ENCODE data around the gene TRAPPC3. TPM values are rescaled to one million over a fixed set of nuclear protein-coding genes. Genes with fewer than 3 reads are reported as not detected.
"Not testable (repeated sequence)": the region's sequence is repeated elsewhere in the genome, so short reads cannot be mapped to it uniquely, and the experiment has no call there.

TRAPPC3 gene
- 94.6 and 102 TPM in 2 replicates for total RNA-seq

- peak; percentile 94 for TF ChIP-seq CTCF (IDR thresholded peaks at IDR 0.05; ENCODE audit: insufficient read depth, low read depth, low read length)
- DNase-seq (ENCODE audit: low read depth), result peak; percentile 100
- H3K4me3 ChIP-seq (ENCODE audit: low read depth, low read length), result peak within 1 kb of the TSS; percentile 83
Observed at GRCh38 chr1:36149237-36149972, at the start of gene TRAPPC3. TSS of gene TRAPPC3 (minus strand) at chr1:36149486. CDS start at chr1:36149378, 108 bp downstream.

GRCh38 chr1:36198641-36199040 is 49.4 kb upstream of the TRAPPC3 start:
- DNase-seq (ENCODE audit: low read depth), result no peak
- no peak overlapping the region for H3K4me3 ChIP-seq (ENCODE audit: low read depth, low read length)
- no peak for TF ChIP-seq CTCF (IDR thresholded peaks at IDR 0.05; ENCODE audit: insufficient read depth, low read depth, low read length)

GRCh38 chr1:36196805-36197204 is 47.5 kb upstream of the TRAPPC3 start:
- not testable (repeated sequence) for DNase-seq (ENCODE audit: low read depth); H3K4me3 ChIP-seq (ENCODE audit: low read depth, low read length)

- no peak overlapping the region for H3K4me3 ChIP-seq (ENCODE audit: low read depth, low read length)
- peak; percentile 93 for TF ChIP-seq CTCF (IDR thresholded peaks at IDR 0.05; ENCODE audit: insufficient read depth, low read depth, low read length)
- peak; percentile 91 for DNase-seq (ENCODE audit: low read depth)
Observed at GRCh38 chr1:36187800-36188593, 38.7 kb upstream of the TRAPPC3 start.

GRCh38 chr1:36183309-36183856 is 34.1 kb upstream of the TRAPPC3 start:
- TF ChIP-seq CTCF (IDR thresholded peaks at IDR 0.05; ENCODE audit: insufficient read depth, low read depth, low read length), result no peak
- peak; percentile 42 for DNase-seq (ENCODE audit: low read depth)
- H3K4me3 ChIP-seq (ENCODE audit: low read depth, low read length), result no peak overlapping the region

- no peak for TF ChIP-seq CTCF (IDR thresholded peaks at IDR 0.05; ENCODE audit: insufficient read depth, low read depth, low read length)
Observed at GRCh38 chr1:36182734-36183133, 33.4 kb upstream of the TRAPPC3 start.

GRCh38 chr1:36179220-36179600 is 29.9 kb upstream of the TRAPPC3 start:
- DNase-seq (ENCODE audit: low read depth), result no peak
- no peak overlapping the region for H3K4me3 ChIP-seq (ENCODE audit: low read depth, low read length)
- no peak for TF ChIP-seq CTCF (IDR thresholded peaks at IDR 0.05; ENCODE audit: insufficient read depth, low read depth, low read length)

More at GRCh38 chr1:36182734-36183133, 33.4 kb upstream of the TRAPPC3 start:
- DNase-seq (ENCODE audit: low read depth), result no peak
- no peak overlapping the region for H3K4me3 ChIP-seq (ENCODE audit: low read depth, low read length)
